ACHN (cell line): ENCODE data around the gene C4orf17.

Experiments used
- DNase-seq: peaks from one replicate; pipeline ENCODE4 v3.0.0-alpha.2; 2015
- in situ Hi-C: cut with HindIII; loops from 2 replicates; pipeline ENCODE4 v1.10.0; 2017; ENCODE audit warnings: low sequenced_read_pairs, low pct_ligation_motif_present, low pct_unique_long_range_greater_than_20kb

Gene C4orf17

DNA sequence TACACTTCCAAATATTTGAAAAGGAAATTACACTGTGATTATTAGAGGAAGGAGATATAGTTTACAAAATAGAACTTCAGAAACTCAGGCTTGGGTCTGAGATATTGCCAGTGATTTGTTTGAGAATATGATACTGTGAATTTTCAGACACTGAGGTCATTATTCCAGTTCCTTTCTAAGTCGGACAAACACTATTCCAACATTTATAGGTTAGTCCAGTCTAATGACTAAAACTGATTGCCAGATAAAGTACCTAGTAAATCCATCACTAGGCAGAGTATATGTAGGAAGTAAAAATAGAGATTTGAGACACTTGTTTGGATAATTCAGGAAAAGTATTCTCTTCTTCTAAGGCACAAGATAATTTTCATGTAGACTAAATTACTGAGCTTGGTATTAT is 77.0 kb downstream of the C4orf17 start:
- in situ Hi-C loops, result no loop called here
- no peak for DNase-seq

DNA sequence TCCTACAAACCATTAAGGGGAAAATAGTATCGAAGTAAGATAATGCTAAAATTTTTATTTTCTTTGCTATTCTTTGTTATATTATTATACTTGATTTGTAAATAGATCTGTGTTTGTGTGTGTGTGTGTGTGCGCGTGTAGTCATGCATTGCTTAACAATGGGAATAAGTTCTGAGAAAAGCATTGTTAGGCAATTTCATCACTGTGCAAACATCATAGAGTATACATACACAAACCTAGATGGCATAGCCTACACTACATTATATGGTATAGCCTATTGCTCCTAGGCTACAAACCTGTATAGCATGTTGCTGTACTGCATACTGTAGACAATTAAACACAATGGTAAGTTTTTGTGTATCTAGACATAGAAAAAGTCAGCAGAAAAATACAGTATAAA is 80.9 kb downstream of the C4orf17 start:
- no peak for DNase-seq
- in situ Hi-C loops, result no loop called here
